K562 (cell line): ENCODE data around the gene HECW1. TPM values are rescaled to one million over a fixed set of nuclear protein-coding genes. Genes with fewer than 3 reads are reported as not detected.

Experiments used
- BACH1 ChIP-seq: fragments of 200-800 bp; sonication (Bioruptor generic); IDR thresholded peaks from 2 replicates; pipeline ENCODE4 v1.6.1; 2016; ENCODE audit warnings: missing genetic modification characterization, missing compliant biosample characterization
- CBFA2T2 ChIP-seq: fragments of 450-650 bp; conservative IDR thresholded peaks from 2 replicates; pipeline ENCODE4 v1.6.1; 2017; ENCODE audit warnings: mild to moderate bottlenecking
- CCAR2 ChIP-seq: fragments of 200-400 bp; formaldehyde crosslinking; IDR thresholded peaks from 2 replicates; pipeline ENCODE4 v1.6.1; 2017; ENCODE audit warnings: mild to moderate bottlenecking, low read depth, low read length
- EHMT2 ChIP-seq: fragments of 450-650 bp; IDR thresholded peaks from 2 replicates; pipeline ENCODE4 v1.6.1; 2018; ENCODE audit warnings: antibody characterized with exemption
- ELF1 ChIP-seq: fragments of 200-800 bp; sonication (Bioruptor generic); IDR thresholded peaks from 2 replicates; pipeline ENCODE4 v1.6.1; 2016; ENCODE audit warnings: missing genetic modification characterization, missing compliant biosample characterization
- HMGN3 ChIP-seq: IDR thresholded peaks from 2 replicates; pipeline ENCODE4 v1.6.1; 2011; ENCODE audit warnings: borderline replicate concordance, low read depth, mild to moderate bottlenecking, mixed read lengths, low read length; ENCODE audit not compliant: insufficient read length; ENCODE audit errors: extremely low read depth
- KAT2B ChIP-seq: IDR thresholded peaks from one replicate; pipeline ENCODE4 v1.6.1; 2012; ENCODE audit warnings: low read depth, mild to moderate bottlenecking, control low read depth, inconsistent platforms, low read length, moderate library complexity
- MBD1 ChIP-seq: fragments of 250-450 bp; sonication (Bioruptor Pico); IDR thresholded peaks from 2 replicates; pipeline ENCODE4 v1.8.0; 2022; ENCODE audit warnings: inconsistent platforms
- MBD2 ChIP-seq: sonication (generic); IDR thresholded peaks from 2 replicates; pipeline ENCODE4 v1.6.1; 2016; ENCODE audit warnings: low read depth, borderline replicate concordance
- MECOM ChIP-seq: fragments of 250-450 bp; sonication (Bioruptor Pico); IDR thresholded peaks from 2 replicates; pipeline ENCODE4 v1.8.0; 2022; ENCODE audit warnings: inconsistent platforms
- MTF1 ChIP-seq: fragments of 250-450 bp; sonication (Bioruptor Pico); IDR thresholded peaks from 2 replicates; pipeline ENCODE4 v1.9.0; 2021; ENCODE audit warnings: moderate library complexity, mild to moderate bottlenecking, inconsistent platforms, borderline replicate concordance
- NCOR1 ChIP-seq: fragments of 450-650 bp; IDR thresholded peaks from 2 replicates; pipeline ENCODE4 v1.6.1; 2016; ENCODE audit warnings: mild to moderate bottlenecking, moderate library complexity
- NFE2L1 ChIP-seq: fragments of 450-650 bp; IDR thresholded peaks from 2 replicates; pipeline ENCODE4 v1.6.1; 2016; ENCODE audit warnings: missing genetic modification characterization, low read depth, mild to moderate bottlenecking, missing compliant biosample characterization, moderate library complexity, borderline replicate concordance
- PPARD ChIP-seq: fragments of 250-450 bp; sonication (Bioruptor Pico); IDR thresholded peaks from 2 replicates; pipeline ENCODE4 v1.8.0; 2022; ENCODE audit warnings: inconsistent platforms, mild to moderate bottlenecking, moderate library complexity
- RAD21 ChIP-seq, 2 experiments: fragments of 250-450 bp in 1 of 2; fragments of 450-650 bp in 1 of 2; sonication (Bioruptor Pico) in 1 of 2; formaldehyde crosslinking in 1 of 2; IDR thresholded peaks in 1 of 2; conservative IDR thresholded peaks in 1 of 2; 2 replicates each; pipeline versions ENCODE4 v1.4.0 to v1.8.0; 2020 to 2022; ENCODE audit warnings: mild to moderate bottlenecking in 2 of 2, moderate library complexity in 1 of 2
- RBBP5 ChIP-seq: fragments of 200-600 bp; sonication (generic); IDR thresholded peaks from 2 replicates; pipeline ENCODE4 v1.6.1; 2012; ENCODE audit warnings: borderline replicate concordance, mild to moderate bottlenecking, low read length, control low read depth, inconsistent platforms; ENCODE audit not compliant: insufficient read depth, poor library complexity, severe bottlenecking
- RCOR1 ChIP-seq, 2 experiments: IDR thresholded peaks; 2 replicates each; pipeline ENCODE4 v1.6.1; 2012; ENCODE audit warnings: low read depth in 2 of 2, low read length in 2 of 2, borderline replicate concordance in 1 of 2, improper control_type of control experiment in 1 of 2
- SIN3A ChIP-seq, 2 experiments: fragments of 150-350 bp in 1 of 2; IDR thresholded peaks; 2 replicates each; pipeline ENCODE4 v1.6.1; 2011 to 2016; ENCODE audit warnings: borderline replicate concordance in 2 of 2, low read depth in 2 of 2, low read length in 2 of 2, mild to moderate bottlenecking in 2 of 2, moderate library complexity in 2 of 2; ENCODE audit not compliant: control insufficient read depth in 1 of 2
- SIRT6 ChIP-seq: IDR thresholded peaks from one replicate; pipeline ENCODE4 v1.6.1; 2012; ENCODE audit warnings: low read depth, mild to moderate bottlenecking, control low read depth, inconsistent platforms, low read length, moderate library complexity
- SMAD4 ChIP-seq: fragments of 250-450 bp; sonication (Bioruptor Pico); conservative IDR thresholded peaks from 2 replicates; pipeline ENCODE4 v1.8.0; 2021; ENCODE audit warnings: inconsistent platforms, mild to moderate bottlenecking, moderate library complexity
- SMARCB1 ChIP-seq: IDR thresholded peaks from 2 replicates; pipeline ENCODE4 v1.6.1; 2011; ENCODE audit warnings: improper control_type of control experiment, low read depth; ENCODE audit not compliant: insufficient read length
- STAT5B ChIP-seq: fragments of 250-450 bp; sonication (Bioruptor Pico); IDR thresholded peaks from 2 replicates; pipeline ENCODE4 v1.8.0; 2021; ENCODE audit warnings: mild to moderate bottlenecking, inconsistent platforms
- TEAD4 ChIP-seq, 2 experiments: sonication (generic) in 1 of 2; formaldehyde crosslinking in 1 of 2; IDR thresholded peaks; 2 replicates each; pipeline versions ENCODE4 v1.6.1 to v1.8.0; 2012 to 2022; ENCODE audit warnings: borderline replicate concordance in 1 of 2, inconsistent platforms in 1 of 2, low read length in 1 of 2, mild to moderate bottlenecking in 1 of 2, missing genetic modification reagents in 1 of 2
- ZNF316 ChIP-seq: fragments of 450-650 bp; IDR thresholded peaks from 2 replicates; pipeline ENCODE4 v1.6.1; 2016
- ZSCAN32 ChIP-seq: fragments of 450-650 bp; formaldehyde crosslinking; IDR thresholded peaks from 2 replicates; pipeline ENCODE4 v1.4.0; 2020; ENCODE audit warnings: mild to moderate bottlenecking, moderate library complexity
- polyA plus RNA-seq, 8 experiments: library from polyadenylated mRNA; depleted of rRNA in 4 of 8; stranded (reverse) in 5 of 8; unstranded in 3 of 8; fragments of >200 nt; fragmentation: Nextera tagmentation in 2 of 8; fragmentation: Illumina TruSeq in 1 of 8; extraction: Ambion mirVana in 2 of 8; extraction: Trizol in 1 of 8; gene quantifications; 2 replicates each; pipeline versions ENCODE4 v1.2.1 to v1.2.3, GENCODE V29; 2011 to 2014; ENCODE audit warnings: inconsistent platforms in 1 of 8, missing spikeins in 1 of 8
- total RNA-seq, 7 experiments: library from RNA; depleted of rRNA in 6 of 7; stranded (reverse); fragments of >200 nt in 6 of 7; fragmentation: Illumina TruSeq in 2 of 7; extraction: Trizol in 2 of 7; gene quantifications; 2 replicates each; pipeline versions ENCODE4 v1.2.1 to v1.2.3, GENCODE V29; 2011 to 2021; ENCODE audit warnings: low replicate concordance in 1 of 7

The HECW1 gene
- total and polyA plus RNA-seq, 9 of the 15 experiments (the other 6 are each of a cell fraction or from before 2014, with no cell fraction given): 0.07 to 0.31 (median 0.13) TPM; not detected in 4

GRCh38 chr7:43104874-43105520 is 7.5 kb upstream of the HECW1 start (continued):
- no peak for TF ChIP-seq MBD1 (CRISPR knock-in tag)
- TF ChIP-seq SIN3A (IDR thresholded peaks at IDR 0.05; ENCODE audit: borderline replicate concordance in 2 of 2, control insufficient read depth in 1 of 2, low read depth in 2 of 2, low read length in 2 of 2): no peak
- no peak for TF ChIP-seq MBD2
- TF ChIP-seq CBFA2T2: no peak
- TF ChIP-seq RBBP5: peak; percentile 24
- peak; percentile 92 for TF ChIP-seq BACH1 (tag)
- TF ChIP-seq RCOR1 (IDR thresholded peaks at IDR 0.05; ENCODE audit: borderline replicate concordance in 1 of 2, low read depth in 2 of 2, low read length in 2 of 2): peak in 1 of 2 experiments; percentile 49; a peak in 2 of 4 replicates
- TF ChIP-seq SMAD4 (CRISPR knock-in tag): 0 out of 2 replicates have a peak, but pooled peaks have one; percentile 46
- no peak for TF ChIP-seq STAT5B
- TF ChIP-seq HMGN3: no peak
- TF ChIP-seq NFE2L1 (tag): peak; percentile 89
- no peak for TF ChIP-seq KAT2B
- TF ChIP-seq ELF1 (tag): peak; percentile 19; the same call in 1 of the 2 replicates
- peak; percentile 94 for TF ChIP-seq ZNF316
- no peak for TF ChIP-seq SIRT6
- no peak for TF ChIP-seq ZSCAN32 (CRISPR knock-in tag)
- no peak for TF ChIP-seq MTF1
- TF ChIP-seq SMARCB1: no peak
- TF ChIP-seq TEAD4 (IDR thresholded peaks at IDR 0.05; ENCODE audit: low read length): no peak
- no peak for TF ChIP-seq TEAD4 (CRISPR knock-in tag; IDR thresholded peaks at IDR 0.05; ENCODE audit: borderline replicate concordance)
- TF ChIP-seq EHMT2: peak; percentile 80; the same call in 1 of the 2 replicates
- TF ChIP-seq PPARD (CRISPR knock-in tag): no peak
- peak in 1 of 2 experiments; percentile 54; a peak in 2 of 4 replicates for TF ChIP-seq RAD21 (CRISPR knock-in tag; conservative IDR thresholded peaks at IDR 0.05 in 1 of 2, IDR thresholded peaks at IDR 0.05 in 1 of 2)
- peak; percentile 38; the same call in 1 of the 2 replicates for TF ChIP-seq NCOR1
- no peak; the same call in 1 of the 2 replicates for TF ChIP-seq MECOM
- TF ChIP-seq CCAR2: no peak
